Central memory CD8-positive, alpha-beta T cell (primary cell): ENCODE measurements around the gene CFAP54.
"Not testable (repeated sequence)": the region's sequence is repeated elsewhere in the genome, so short reads cannot be mapped to it uniquely, and the experiment has no call there.

Experiments used
- ATAC-seq: fragments of 150-1000 bp; cut with Tn5 transposase; replicated peaks from 2 replicates; pipeline ENCODE4 v1.10.0; 2022; ENCODE audit warnings: mild to moderate bottlenecking, moderate FRiP score, moderate number of reproducible peaks; ENCODE audit not compliant: poor library complexity, severe bottlenecking; ENCODE audit errors: extremely low read depth
- DNase-seq, 2 donors: peaks; one replicate each; pipeline ENCODE4 v3.0.0; 2021; ENCODE audit warnings: low spot score in 2 of 2
- H3K27ac Mint-ChIP-seq: one replicate; pipeline ENCODE4 v1.8.0; 2022; ENCODE audit warnings: low read depth, mild to moderate bottlenecking, moderate library complexity, mixed read lengths
- H3K27me3 Mint-ChIP-seq: one replicate; pipeline ENCODE4 v1.8.0; 2022; ENCODE audit warnings: mixed read lengths
- H3K36me3 Mint-ChIP-seq: one replicate; pipeline ENCODE4 v1.8.0; 2022; ENCODE audit warnings: mild to moderate bottlenecking, moderate library complexity, mixed read lengths; ENCODE audit not compliant: insufficient read depth
- H3K4me1 Mint-ChIP-seq: one replicate; pipeline ENCODE4 v1.8.0; 2022; ENCODE audit warnings: mixed read lengths
- H3K4me3 Mint-ChIP-seq: one replicate; pipeline ENCODE4 v1.8.0; 2022; ENCODE audit warnings: mild to moderate bottlenecking, moderate library complexity, mixed read lengths
- H3K9me3 Mint-ChIP-seq: one replicate; pipeline ENCODE4 v1.8.0; 2022; ENCODE audit warnings: mixed read lengths

The CFAP54 gene

DNA sequence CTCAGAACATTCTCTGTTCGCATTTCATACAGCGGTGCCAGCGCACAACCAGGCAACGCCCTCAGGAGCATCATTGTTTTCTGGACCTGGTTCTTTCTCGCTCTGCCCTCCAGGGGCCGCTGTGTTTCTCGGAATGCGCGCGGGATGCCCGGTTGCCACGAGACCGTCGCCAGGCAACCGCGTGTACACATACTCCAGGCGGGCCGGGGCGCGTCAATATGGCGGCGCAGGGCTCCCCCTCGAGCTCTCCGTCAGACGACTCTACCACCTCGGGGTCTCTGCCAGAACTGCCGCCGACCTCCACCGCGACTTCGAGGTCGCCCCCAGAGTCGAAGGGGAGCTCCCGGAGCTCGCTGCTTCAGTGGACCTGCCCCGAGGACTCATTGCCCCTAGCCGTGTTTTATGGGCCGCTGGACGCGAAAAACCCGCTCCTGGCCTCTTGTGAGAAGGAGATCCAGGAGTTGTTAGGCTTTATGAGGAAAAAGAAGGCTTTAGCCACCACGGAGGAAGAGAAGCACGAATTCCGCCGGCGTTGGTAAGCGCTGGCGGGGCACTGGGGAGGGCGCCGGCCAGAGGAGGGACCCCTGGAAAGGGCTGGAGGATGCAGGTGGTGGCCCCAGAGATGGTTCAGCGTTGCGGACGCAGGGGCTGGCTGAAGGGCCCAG, at the start of gene CFAP54:
Gene CFAP54 (plus strand): TSS at position 186 of the 665 bp plus-strand sequence. CDS start 33 bp downstream, at position 219.
- no peaks in the 10 kb centered on the region for H3K9me3 Mint-ChIP-seq
- DNase-seq (peak; percentile 93 to 94), ATAC-seq (peak; percentile 88)
- peak within 1 kb of the TSS; percentile 87 for H3K4me3 Mint-ChIP-seq
- peak within 1 kb of the TSS; percentile 92 for H3K27ac Mint-ChIP-seq
- H3K4me1 Mint-ChIP-seq: peaks cover 20% of the 10 kb centered on the region
- H3K36me3 Mint-ChIP-seq: peaks cover 6% of the 10 kb centered on the region
- H3K27me3 Mint-ChIP-seq: no peaks in the 10 kb centered on the region

DNA sequence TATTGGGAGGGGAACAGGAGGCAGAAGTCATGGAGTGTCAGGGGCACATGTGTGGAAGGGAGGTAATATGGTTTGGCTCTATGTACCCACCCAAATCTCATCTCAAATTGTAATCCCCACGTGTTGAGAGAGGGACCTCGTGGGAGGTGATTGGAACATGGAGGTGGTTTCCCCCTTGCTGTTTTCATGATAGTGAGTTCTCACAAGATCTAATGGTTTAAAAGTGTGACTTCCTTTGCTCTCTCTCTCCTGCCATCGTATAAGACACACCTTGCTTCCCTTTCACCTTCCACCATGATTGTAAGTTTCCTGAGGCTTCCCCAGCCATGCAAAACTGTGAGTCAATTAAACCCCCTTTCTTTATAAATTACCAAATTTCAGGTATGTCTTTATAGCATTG, 47.6 kb upstream of the CFAP54 start:
- H3K27ac Mint-ChIP-seq: peak overlapping the region; percentile 80
- peak; percentile 31 for ATAC-seq
- DNase-seq: peak in 1 of 2 donors; percentile 32
- H3K9me3 Mint-ChIP-seq: peaks cover 5% of the 10 kb centered on the region
- H3K4me1 Mint-ChIP-seq: peaks cover 35% of the 10 kb centered on the region
- no peak overlapping the region for H3K4me3 Mint-ChIP-seq
- H3K27me3 Mint-ChIP-seq: no peaks in the 10 kb centered on the region
- H3K36me3 Mint-ChIP-seq: peaks cover 6% of the 10 kb centered on the region

DNA sequence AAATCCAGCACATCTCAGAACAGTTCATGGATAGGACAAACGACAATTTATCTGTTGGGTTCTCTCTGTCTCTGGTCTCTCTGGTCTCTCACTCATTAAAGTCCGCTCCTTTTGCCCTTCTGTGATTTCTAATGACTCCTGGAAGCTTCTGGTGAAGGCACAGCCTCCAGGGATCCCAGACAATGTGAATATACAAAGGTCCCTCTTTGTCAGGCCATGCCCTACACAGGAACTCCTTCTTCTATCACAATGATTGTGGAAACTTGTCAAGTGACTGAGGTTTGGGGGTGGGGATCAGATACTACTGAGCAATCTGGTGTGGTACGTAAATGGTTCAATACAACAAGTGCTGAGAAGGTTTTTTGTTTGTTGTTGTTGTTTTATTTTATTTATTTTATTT, 46.5 kb upstream of the CFAP54 start:
- Mint-ChIP-seq H3K4me3 (no peak overlapping the region), H3K27ac (peak overlapping the region; percentile 97), H3K36me3 (peaks cover 6% of the 10 kb centered on the region), H3K9me3 (peaks cover 5% of the 10 kb centered on the region), H3K27me3 (no peaks in the 10 kb centered on the region), H3K4me1 (peaks cover 35% of the 10 kb centered on the region)
- DNase-seq (no peak), ATAC-seq (no peak)

GRCh38 chr12:96444399-96444798, 45.0 kb upstream of the CFAP54 start:
- H3K4me3 Mint-ChIP-seq: no peak overlapping the region
- peaks cover 5% of the 10 kb centered on the region for H3K9me3 Mint-ChIP-seq
- ATAC-seq: no peak
- H3K36me3 Mint-ChIP-seq: peaks cover 6% of the 10 kb centered on the region
- H3K27me3 Mint-ChIP-seq: no peaks in the 10 kb centered on the region
- H3K4me1 Mint-ChIP-seq: peaks cover 29% of the 10 kb centered on the region
- H3K27ac Mint-ChIP-seq: peak overlapping the region; percentile 97
- no peak for DNase-seq

DNA sequence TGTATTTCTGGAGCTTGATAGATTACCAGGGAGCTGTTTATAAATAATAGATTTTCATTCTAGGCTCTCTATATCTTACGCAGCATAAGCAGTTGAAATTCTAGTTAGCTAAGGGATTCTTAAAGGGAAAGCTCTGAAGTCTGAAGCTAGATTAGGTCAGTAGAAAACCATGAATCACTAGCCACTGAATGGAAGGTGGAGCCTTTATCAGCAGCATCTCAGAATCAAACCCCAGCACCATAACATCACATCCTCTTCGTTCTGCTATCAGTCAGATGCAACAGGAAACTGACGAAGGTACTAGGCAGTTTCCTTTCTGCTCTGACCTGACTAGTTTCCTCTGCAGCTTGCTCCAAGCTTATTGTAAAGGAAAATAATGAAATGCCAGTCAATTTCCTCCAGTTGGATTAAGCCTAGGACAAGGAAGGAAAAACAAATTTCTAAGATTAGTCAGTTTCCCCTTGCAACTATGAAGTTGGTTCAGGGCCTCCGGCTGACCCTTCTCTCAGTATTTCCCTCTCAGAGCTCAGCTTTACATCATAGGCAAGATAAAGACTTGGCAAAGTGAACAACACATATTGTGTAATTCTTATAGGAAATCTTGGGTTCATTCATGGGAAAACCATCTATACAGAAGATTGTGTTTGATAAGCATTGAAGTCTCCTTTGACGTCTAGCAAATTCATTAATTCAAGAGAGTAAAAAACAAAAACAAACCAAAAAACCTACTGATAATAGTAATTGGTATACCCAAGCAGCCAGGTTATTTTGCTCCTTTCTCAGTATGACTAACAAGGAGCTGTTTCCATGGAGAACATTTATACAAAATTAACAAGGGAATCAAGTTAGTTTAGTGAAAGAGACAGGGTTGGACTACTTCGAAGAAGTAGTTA, 43.4 kb upstream of the CFAP54 start:
- Mint-ChIP-seq H3K9me3 (peaks cover 5% of the 10 kb centered on the region), H3K4me3 (peak overlapping the region; percentile 53), H3K27me3 (no peaks in the 10 kb centered on the region), H3K36me3 (peaks cover 6% of the 10 kb centered on the region), H3K27ac (peak overlapping the region; percentile 97), H3K4me1 (peaks cover 29% of the 10 kb centered on the region)
- DNase-seq (peak; percentile 18 to 73), ATAC-seq (peak; percentile 96)

DNA sequence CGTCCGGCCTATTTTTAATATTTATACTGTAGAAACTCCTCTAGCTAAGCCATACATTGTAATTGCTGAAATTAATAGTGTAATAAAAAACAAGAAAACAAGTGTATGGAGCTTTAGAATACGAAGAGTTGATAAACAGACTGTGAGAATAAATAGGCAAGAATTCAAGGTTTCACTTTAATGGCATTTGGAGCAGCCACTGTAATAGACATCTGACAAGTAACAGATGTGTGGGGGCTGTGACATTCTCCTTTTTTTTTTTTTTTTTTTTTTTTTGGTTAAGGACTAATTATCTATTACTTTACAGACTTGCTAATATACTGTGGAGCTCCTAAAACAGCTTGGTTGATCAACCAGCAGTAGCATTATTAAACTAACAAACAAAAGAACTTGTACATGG, 42.1 kb upstream of the CFAP54 start:
- Mint-ChIP-seq H3K4me1 (peaks cover 20% of the 10 kb centered on the region), H3K9me3 (no peaks in the 10 kb centered on the region), H3K4me3 (no peak overlapping the region), H3K36me3 (peaks cover 6% of the 10 kb centered on the region), H3K27me3 (no peaks in the 10 kb centered on the region), H3K27ac (peak overlapping the region; percentile 97)
- ATAC-seq: no peak
- no peak for DNase-seq

- Mint-ChIP-seq H3K27ac (no peak overlapping the region), H3K36me3 (peaks cover 6% of the 10 kb centered on the region), H3K27me3 (no peaks in the 10 kb centered on the region), H3K4me1 (peaks cover 14% of the 10 kb centered on the region), H3K9me3 (no peaks in the 10 kb centered on the region), H3K4me3 (no peak overlapping the region)
- no peak for DNase-seq
- no peak for ATAC-seq
Observed at GRCh38 chr12:96448300-96448699, 41.1 kb upstream of the CFAP54 start.

DNA sequence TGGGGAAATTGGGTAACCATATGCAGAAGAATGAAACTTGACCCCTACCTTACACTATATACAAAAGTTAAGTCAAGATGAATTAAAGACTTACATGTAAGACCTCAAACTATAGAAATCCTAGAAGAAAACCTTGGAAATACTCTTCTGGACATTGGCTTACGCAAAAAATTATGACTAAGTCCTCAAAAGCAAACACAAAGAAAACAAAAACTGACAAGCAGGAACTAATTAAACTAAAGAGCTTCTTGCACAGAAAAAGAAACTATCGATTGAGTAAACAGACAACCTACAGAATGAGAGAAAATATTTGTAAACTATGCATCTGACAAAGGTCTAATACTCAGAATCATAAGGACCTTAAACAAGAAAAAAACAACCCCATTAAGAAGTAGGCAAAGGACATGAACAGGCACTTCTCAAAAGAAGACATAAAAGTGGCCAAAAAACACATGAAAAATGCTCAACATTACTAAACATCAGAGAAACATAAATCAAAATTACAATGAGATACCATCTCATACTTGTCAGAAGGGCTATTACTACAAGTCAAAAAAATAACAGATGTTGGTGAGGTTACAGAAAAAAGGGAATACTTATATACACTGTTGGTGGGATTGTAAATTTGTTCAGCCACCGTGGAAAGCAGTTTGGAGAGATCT, 37.0 kb upstream of the CFAP54 start:
- Mint-ChIP-seq H3K9me3 (no peaks in the 10 kb centered on the region), H3K4me1 (no peaks in the 10 kb centered on the region), H3K36me3 (no peaks in the 10 kb centered on the region), H3K4me3 (no peak overlapping the region), H3K27me3 (no peaks in the 10 kb centered on the region), H3K27ac (no peak overlapping the region)
- no peak for DNase-seq
- ATAC-seq: no peak

GRCh38 chr12:96454396-96454795, 35.0 kb upstream of the CFAP54 start:
- Mint-ChIP-seq H3K27ac (no peak overlapping the region), H3K4me3 (no peak overlapping the region), H3K4me1 (no peaks in the 10 kb centered on the region), H3K27me3 (no peaks in the 10 kb centered on the region), H3K9me3 (no peaks in the 10 kb centered on the region), H3K36me3 (no peaks in the 10 kb centered on the region)
- DNase-seq: no peak
- ATAC-seq: no peak

DNA sequence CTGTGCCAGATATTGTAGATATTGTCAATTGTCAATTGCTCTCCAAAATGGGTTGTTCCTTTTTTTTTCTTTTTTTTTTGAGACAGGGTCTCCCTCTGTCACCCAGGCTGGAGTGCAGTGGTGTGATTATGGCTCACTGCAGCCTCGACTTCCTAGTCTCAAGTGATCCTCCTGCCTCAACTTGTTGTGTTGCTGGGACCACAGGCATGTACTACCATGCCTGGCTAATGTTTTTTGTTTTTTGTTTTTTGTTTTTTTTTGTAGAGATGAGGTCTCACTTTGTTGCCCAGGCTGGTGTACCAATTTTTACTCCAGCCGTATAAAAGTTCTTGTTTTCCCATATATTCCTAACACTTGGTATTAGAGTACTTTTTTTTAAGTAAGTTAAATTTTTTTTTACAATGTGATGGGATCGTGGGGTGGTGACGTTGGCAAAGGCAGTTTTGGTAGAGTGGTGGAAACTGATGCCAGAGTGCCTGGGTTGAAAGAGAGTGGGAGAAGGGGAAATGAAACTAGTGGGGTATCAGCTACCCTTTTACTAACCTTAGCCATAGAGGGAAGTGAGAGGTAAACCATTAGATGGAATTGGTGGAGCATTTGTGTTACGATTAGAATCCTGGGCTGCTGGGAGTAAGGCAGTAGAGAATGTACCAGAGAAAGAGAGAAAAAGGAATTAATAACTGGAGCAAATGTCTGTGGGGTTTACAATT, 33.0 kb upstream of the CFAP54 start:
- Mint-ChIP-seq H3K9me3 (no peaks in the 10 kb centered on the region), H3K4me3 (no peak overlapping the region), H3K27ac (no peak overlapping the region), H3K4me1 (no peaks in the 10 kb centered on the region), H3K36me3 (no peaks in the 10 kb centered on the region), H3K27me3 (no peaks in the 10 kb centered on the region)
- no peak for DNase-seq
- ATAC-seq: no peak

GRCh38 chr12:96457191-96457930, 32.0 kb upstream of the CFAP54 start:
- Mint-ChIP-seq H3K27ac (no peak overlapping the region), H3K4me1 (no peaks in the 10 kb centered on the region), H3K36me3 (no peaks in the 10 kb centered on the region), H3K27me3 (no peaks in the 10 kb centered on the region), H3K4me3 (no peak overlapping the region), H3K9me3 (no peaks in the 10 kb centered on the region)
- DNase-seq (no peak), ATAC-seq (no peak)

- H3K27ac Mint-ChIP-seq, H3K4me3 Mint-ChIP-seq, H3K4me1 Mint-ChIP-seq, ATAC-seq, H3K9me3 Mint-ChIP-seq, DNase-seq, H3K27me3 Mint-ChIP-seq, H3K36me3 Mint-ChIP-seq: not testable (repeated sequence)
Observed at GRCh38 chr12:96459281-96459680, 30.1 kb upstream of the CFAP54 start.
